DOHH2 (cell line): Measurements from ENCODE around the gene COL1A1.

ENCODE experiments used
- H3F3A ChIP-seq: fragments of 200-600 bp; sonication (generic), shearing (Covaris generic); 2 replicates; pipeline ENCODE4 v1.6.0; 2016; ENCODE audit warnings: antibody characterized with exemption, mild to moderate bottlenecking; ENCODE audit not compliant: control insufficient read depth, insufficient read depth
- H3K27ac ChIP-seq: fragments of 200-600 bp; sonication (generic); 2 replicates; pipeline ENCODE4 v1.5.1; 2014; ENCODE audit warnings: low read depth, mild to moderate bottlenecking, low read length, moderate library complexity
- H3K27me3 ChIP-seq: fragments of 200-600 bp; sonication (generic); 2 replicates; pipeline ENCODE4 v1.6.1; 2014; ENCODE audit warnings: mild to moderate bottlenecking, low read length, mixed read lengths; ENCODE audit not compliant: control insufficient read depth
- H3K36me3 ChIP-seq: fragments of 200-600 bp; sonication (generic); 2 replicates; pipeline ENCODE4 v1.6.1; 2014; ENCODE audit warnings: mild to moderate bottlenecking, low read length, moderate library complexity, mixed read lengths; ENCODE audit not compliant: control insufficient read depth
- H3K4me1 ChIP-seq: fragments of 200-600 bp; sonication (generic); 2 replicates; pipeline ENCODE4 v1.6.1; 2014; ENCODE audit warnings: mild to moderate bottlenecking, low read length, mixed read lengths; ENCODE audit not compliant: control insufficient read depth
- H3K4me2 ChIP-seq: fragments of 200-600 bp; sonication (generic); 2 replicates; pipeline ENCODE4 v1.6.0; 2014; ENCODE audit warnings: mild to moderate bottlenecking, low read length, moderate library complexity
- H3K4me3 ChIP-seq: fragments of 200-600 bp; sonication (generic); 2 replicates; pipeline ENCODE4 v1.5.1; 2014; ENCODE audit warnings: mild to moderate bottlenecking, low read length, mixed read lengths
- H3K79me2 ChIP-seq: fragments of 200-600 bp; sonication (generic); 2 replicates; pipeline ENCODE4 v1.6.1; 2014; ENCODE audit warnings: mild to moderate bottlenecking, low read length, mixed read lengths; ENCODE audit not compliant: control insufficient read depth
- H3K9me2 ChIP-seq: fragments of 200-600 bp; sonication (generic); replicated peaks from 2 replicates; pipeline ENCODE4 v1.6.1; 2014; ENCODE audit warnings: mild to moderate bottlenecking, low read length, mixed read lengths; ENCODE audit not compliant: control insufficient read depth
- H3K9me3 ChIP-seq: fragments of 200-600 bp; sonication (generic); 2 replicates; pipeline ENCODE4 v1.6.1; 2014; ENCODE audit warnings: antibody characterized with exemption, low read length, mixed read lengths; ENCODE audit not compliant: control insufficient read depth, insufficient read depth
- H4K20me1 ChIP-seq: fragments of 200-600 bp; sonication (generic); 2 replicates; pipeline ENCODE4 v1.6.0; 2014; ENCODE audit warnings: low read depth, mild to moderate bottlenecking, antibody characterized with exemption, low read length, moderate library complexity; ENCODE audit not compliant: control insufficient read depth, insufficient read depth
- CTCF ChIP-seq: fragments of 200-600 bp; sonication (generic); IDR thresholded peaks from one replicate; pipeline ENCODE4 v1.5.1; 2014; ENCODE audit warnings: antibody characterized with exemption, mild to moderate bottlenecking, low read depth, low read length; ENCODE audit not compliant: poor library complexity, severe bottlenecking
- EZH2phosphoT487 ChIP-seq: fragments of 200-600 bp; sonication (generic); IDR thresholded peaks from 2 replicates; pipeline ENCODE4 v1.6.1; 2017; ENCODE audit warnings: borderline replicate concordance, mild to moderate bottlenecking, antibody characterized with exemption, low read length, moderate library complexity, mixed read lengths

COL1A1 gene

GRCh38 chr17:50154604-50155003, 46.8 kb downstream of the COL1A1 start:
- Histone ChIP-seq H3F3A (peaks cover 7% of the 10 kb centered on the region; the same call in 1 of the 2 replicates), H3K4me2 (peak overlapping the region; percentile 30), H4K20me1 (no peaks in the 10 kb centered on the region), H3K9me2 (no peaks in the 10 kb centered on the region), H3K9me3 (no peaks in the 10 kb centered on the region), H3K4me1 (peaks cover 36% of the 10 kb centered on the region), H3K4me3 (no peak overlapping the region), H3K79me2 (peaks cover 17% of the 10 kb centered on the region), H3K27me3 (no peaks in the 10 kb centered on the region), H3K36me3 (peaks cover 5% of the 10 kb centered on the region), H3K27ac (no peak overlapping the region)
- no peak for TF ChIP-seq CTCF
- TF ChIP-seq EZH2phosphoT487: no peak

- Histone ChIP-seq H3K4me1 (peaks cover 36% of the 10 kb centered on the region), H3K4me3 (no peak overlapping the region), H3K4me2 (no peak overlapping the region; the same call in 1 of the 2 replicates), H3F3A (peaks cover 9% of the 10 kb centered on the region; the same call in 1 of the 2 replicates), H3K27me3 (no peaks in the 10 kb centered on the region), H3K9me2 (no peaks in the 10 kb centered on the region), H3K9me3 (no peaks in the 10 kb centered on the region), H3K79me2 (peaks cover 23% of the 10 kb centered on the region), H3K36me3 (peaks cover 11% of the 10 kb centered on the region), H3K27ac (no peak overlapping the region), H4K20me1 (no peaks in the 10 kb centered on the region)
- TF ChIP-seq EZH2phosphoT487 (no peak), CTCF (no peak)
These were observed 47.5 kb downstream of the COL1A1 start for GRCh38 chr17:50153650-50154575.

GRCh38 chr17:50152736-50153135, 48.7 kb downstream of the COL1A1 start:
- H3F3A ChIP-seq: peaks cover 12% of the 10 kb centered on the region
- H3K4me1 ChIP-seq: peaks cover 39% of the 10 kb centered on the region
- H3K4me2 ChIP-seq: peak overlapping the region; percentile 99
- no peak for TF ChIP-seq EZH2phosphoT487
- TF ChIP-seq CTCF: no peak
- H3K9me2 ChIP-seq: no peaks in the 10 kb centered on the region
- H3K27me3 ChIP-seq: no peaks in the 10 kb centered on the region
- no peaks in the 10 kb centered on the region for H4K20me1 ChIP-seq
- H3K4me3 ChIP-seq: peak overlapping the region; percentile 90
- H3K36me3 ChIP-seq: peaks cover 16% of the 10 kb centered on the region
- no peaks in the 10 kb centered on the region for H3K9me3 ChIP-seq
- no peak overlapping the region for H3K27ac ChIP-seq
- H3K79me2 ChIP-seq: peaks cover 35% of the 10 kb centered on the region
